ENCODE data around the gene NDUFB10.
"Not testable (repeated sequence)": the region's sequence is repeated elsewhere in the genome, so short reads cannot be mapped to it uniquely, and the experiment has no call there.

NDUFB10 gene

GRCh38 chr16:1946495-1947368 lies 12.6 kb upstream of the NDUFB10 start:
- DNase-seq (ENCODE audit: low read depth in 2 of 2) = no peak

- DNase-seq (ENCODE audit: low read depth in 2 of 2) = no peak
Measured at GRCh38 chr16:1947369-1947670, 12.0 kb upstream of the NDUFB10 start.

- DNase-seq (ENCODE audit: low read depth in 2 of 2) = no peak
Measured at GRCh38 chr16:1949507-1949906, 9.8 kb upstream of the NDUFB10 start.

- DNase-seq (ENCODE audit: low read depth in 2 of 2) = no peak
Measured at GRCh38 chr16:1950047-1950446, 9.3 kb upstream of the NDUFB10 start.

GRCh38 chr16:1950559-1950958 lies 8.8 kb upstream of the NDUFB10 start:
- no peak for DNase-seq (ENCODE audit: low read depth in 2 of 2)

- DNase-seq (ENCODE audit: low read depth in 2 of 2) = no peak
Measured at GRCh38 chr16:1953734-1954133, 5.6 kb upstream of the NDUFB10 start.

- not testable (repeated sequence) for DNase-seq (ENCODE audit: low read depth in 2 of 2)
Measured at GRCh38 chr16:1957434-1958142, 1.8 kb upstream of the NDUFB10 start.

- not testable (repeated sequence) for DNase-seq (ENCODE audit: low read depth in 2 of 2)
Measured at GRCh38 chr16:1958143-1958491, 1.2 kb upstream of the NDUFB10 start.

- DNase-seq (ENCODE audit: low read depth in 2 of 2) = no peak
Measured at GRCh38 chr16:1958715-1959268, 546 bp upstream of the NDUFB10 start.

- DNase-seq (ENCODE audit: low read depth in 2 of 2) = no peak
Measured at GRCh38 chr16:1960665-1961630, 1.6 kb downstream of the NDUFB10 start.

GRCh38 chr16:1961651-1962067 lies 2.3 kb downstream of the NDUFB10 start:
- DNase-seq (ENCODE audit: low read depth in 2 of 2) = no peak

GRCh38 chr16:1962161-1963153 lies 3.1 kb downstream of the NDUFB10 start:
- not testable (repeated sequence) for DNase-seq (ENCODE audit: low read depth in 2 of 2)

- DNase-seq (ENCODE audit: low read depth in 2 of 2) = no peak
Measured at GRCh38 chr16:1963806-1964505, 4.6 kb downstream of the NDUFB10 start.

- peak; percentile 96 for DNase-seq (ENCODE audit: low read depth in 2 of 2)
Measured at GRCh38 chr16:1964506-1965395, 5.4 kb downstream of the NDUFB10 start, which contains the start of gene RPS2. TSS of gene RPS2 (minus strand) at chr16:1964826. CDS start at chr16:1964625, 201 bp downstream.

GRCh38 chr16:1965396-1966001 lies 6.2 kb downstream of the NDUFB10 start:
- DNase-seq (ENCODE audit: low read depth in 2 of 2) = no peak

- no peak for DNase-seq (ENCODE audit: low read depth in 2 of 2)
Measured at GRCh38 chr16:1966460-1966859, 7.1 kb downstream of the NDUFB10 start, which contains the start of gene RNF151. TSS of gene RNF151 (plus strand) at chr16:1966856. CDS start at chr16:1966882, 26 bp downstream.

GRCh38 chr16:1968146-1968953 lies 9.0 kb downstream of the NDUFB10 start:
- no peak for DNase-seq (ENCODE audit: low read depth in 2 of 2)
